Activated CD8-positive, alpha-beta memory T cell treated with anti-CD3 and anti-CD28 coated beads for 4 hours (primary cell): ENCODE data around the gene KRTAP9-6.
"Not testable (repeated sequence)": the region's sequence is repeated elsewhere in the genome, so short reads cannot be mapped to it uniquely, and the experiment has no call there.

Experiments used
- DNase-seq, 2 donors: peaks; one replicate each; pipeline ENCODE4 v3.0.0-alpha.2; 2020; ENCODE audit warnings: low read depth in 2 of 2

Gene KRTAP9-6

GRCh38 chr17:41265078-41265477 is at the start of gene KRTAP9-6:
Gene KRTAP9-6, plus strand, starts transcription at chr17:41265378. Its CDS starts 0 bp downstream, at chr17:41265378.
- no peak for DNase-seq

- DNase-seq = no peak
Measured at GRCh38 chr17:41215681-41216080, 49.5 kb upstream of the KRTAP9-6 start.

GRCh38 chr17:41223821-41224220 is 41.4 kb upstream of the KRTAP9-6 start:
- no peak for DNase-seq

- no peak for DNase-seq
Measured at GRCh38 chr17:41226051-41226450, 39.1 kb upstream of the KRTAP9-6 start.

- DNase-seq = not testable (repeated sequence)
Measured at GRCh38 chr17:41226598-41227095, 38.5 kb upstream of the KRTAP9-6 start, which contains the start of gene KRTAP9-2. Gene KRTAP9-2, plus strand, starts transcription at chr17:41226648. Its CDS starts 7 bp downstream, at chr17:41226655.

- no peak for DNase-seq
Measured at GRCh38 chr17:41230094-41230493, 35.1 kb upstream of the KRTAP9-6 start.

- no peak for DNase-seq
Measured at GRCh38 chr17:41231731-41232130, 33.4 kb upstream of the KRTAP9-6 start.

- not testable (repeated sequence) for DNase-seq
Measured at GRCh38 chr17:41232399-41233105, 32.6 kb upstream of the KRTAP9-6 start, which contains the start of gene KRTAP9-3. Gene KRTAP9-3, plus strand, starts transcription at chr17:41232449. Its CDS starts 53 bp downstream, at chr17:41232502.

- DNase-seq = not testable (repeated sequence)
Measured at GRCh38 chr17:41237116-41237515, 28.1 kb upstream of the KRTAP9-6 start.

- DNase-seq = not testable (repeated sequence)
Measured at GRCh38 chr17:41237949-41238437, 27.2 kb upstream of the KRTAP9-6 start, which contains the start of gene KRTAP9-8. Gene KRTAP9-8, plus strand, starts transcription at chr17:41237999. Its CDS starts 53 bp downstream, at chr17:41238052.

- not testable (repeated sequence) for DNase-seq
Measured at GRCh38 chr17:41246995-41247787, 18.0 kb upstream of the KRTAP9-6 start.

- DNase-seq = not testable (repeated sequence)
Measured at GRCh38 chr17:41249637-41250240, 15.4 kb upstream of the KRTAP9-6 start, which contains the start of gene KRTAP9-4. Gene KRTAP9-4, plus strand, starts transcription at chr17:41249687. Its CDS starts 34 bp downstream, at chr17:41249721.

GRCh38 chr17:41251261-41251660 is 13.9 kb upstream of the KRTAP9-6 start:
- no peak for DNase-seq

GRCh38 chr17:41254861-41255260 is 10.3 kb upstream of the KRTAP9-6 start:
- no peak for DNase-seq

- not testable (repeated sequence) for DNase-seq
Measured at GRCh38 chr17:41255381-41256290, 9.5 kb upstream of the KRTAP9-6 start, which contains the start of gene KRTAP9-9. Gene KRTAP9-9, plus strand, starts transcription at chr17:41255384.

GRCh38 chr17:41256291-41256685 is 8.9 kb upstream of the KRTAP9-6 start:
- no peak for DNase-seq

- no peak for DNase-seq
Measured at GRCh38 chr17:41258406-41258805, 6.8 kb upstream of the KRTAP9-6 start.

- no peak for DNase-seq
Measured at GRCh38 chr17:41263212-41263611, 2.0 kb upstream of the KRTAP9-6 start.

GRCh38 chr17:41264599-41264998 is 579 bp upstream of the KRTAP9-6 start:
- no peak for DNase-seq

- DNase-seq = no peak
Measured at GRCh38 chr17:41267711-41268110, 2.5 kb downstream of the KRTAP9-6 start.
